Gastroesophageal sphincter (tissue), 4 donors: Measurements from ENCODE around the gene PPA1. TPM values are rescaled to one million over a fixed set of nuclear protein-coding genes. Genes with fewer than 3 reads are reported as not detected.

Source experiments
- ATAC-seq: fragments of 150-250 bp; one replicate; pipeline ENCODE4 v1.9.1; 2016; ENCODE audit warnings: mild to moderate bottlenecking, moderate library complexity
- H3K27ac ChIP-seq, 4 donors: fragments of 200-600 bp; sonication (generic) in 3 of 4; 1 replicate in 3 of 4; 2 replicates in 1 of 4; pipeline ENCODE4 v1.5.1; 2016 to 2019
- H3K27me3 ChIP-seq: fragments of 200-600 bp; sonication (generic); one replicate; pipeline ENCODE4 v1.5.1; 2019
- H3K36me3 ChIP-seq, 2 donors: fragments of 200-600 bp; sonication (generic); one replicate each; pipeline ENCODE4 v1.5.1; 2019; ENCODE audit warnings: control low read depth in 1 of 2
- H3K4me1 ChIP-seq, 3 donors: fragments of 200-600 bp; sonication (generic); 1 replicate in 2 of 3; 2 replicates in 1 of 3; pipeline ENCODE4 v1.5.1; 2016 to 2019; ENCODE audit warnings: control low read depth in 2 of 3
- H3K4me3 ChIP-seq, 2 donors: fragments of 200-600 bp; sonication (generic); one replicate each; pipeline ENCODE4 v1.5.1; 2019; ENCODE audit warnings: mild to moderate bottlenecking in 1 of 2, moderate library complexity in 1 of 2
- H3K9me3 ChIP-seq, 3 donors: fragments of 200-600 bp; sonication (generic); one replicate each; pipeline ENCODE4 v1.5.1; 2017 to 2019; ENCODE audit warnings: control low read depth in 2 of 3
- EP300 ChIP-seq: sonication (generic); formaldehyde crosslinking; IDR thresholded peaks from one replicate; pipeline ENCODE4 v1.6.1; 2017; ENCODE audit warnings: antibody characterized with exemption, mild to moderate bottlenecking
- POLR2A ChIP-seq, 2 donors: fragments of 450-650 bp; IDR thresholded peaks; one replicate each; pipeline ENCODE4 v1.6.1; 2017; ENCODE audit warnings: antibody characterized with exemption in 2 of 2, mild to moderate bottlenecking in 2 of 2, moderate library complexity in 1 of 2
- POLR2AphosphoS5 ChIP-seq: sonication (generic); formaldehyde crosslinking; IDR thresholded peaks from one replicate; pipeline ENCODE4 v1.6.1; 2017; ENCODE audit warnings: antibody characterized with exemption
- WGBS, 2 donors: methylation state at CpG; one replicate each; pipeline ENCODE4 v1.1.5; 2018; ENCODE audit warnings: low coverage in 1 of 2; 5-methylcytosine and 5-hydroxymethylcytosine counted together
- total RNA-seq, 4 donors: library from RNA; depleted of rRNA; stranded (reverse); fragments of >200 nt; gene quantifications; one replicate each; pipeline ENCODE4 v1.1.0, GENCODE V29; 2016
- TF ChIP-seq, protein P1 (sequence below), 4 experiments: fragments of 200-600 bp in 2 of 4; fragments of 450-650 bp in 2 of 4; sonication (generic) in 1 of 4; IDR thresholded peaks; one replicate each; pipeline ENCODE4 v1.5.1; 2017 to 2019; ENCODE audit warnings: antibody characterized with exemption in 4 of 4, mild to moderate bottlenecking in 2 of 4, moderate library complexity in 2 of 4

Gene PPA1
- total RNA-seq, 4 donors from 2014 or later, result 45.0 to 91.4 (median 78.6) TPM

DNA sequence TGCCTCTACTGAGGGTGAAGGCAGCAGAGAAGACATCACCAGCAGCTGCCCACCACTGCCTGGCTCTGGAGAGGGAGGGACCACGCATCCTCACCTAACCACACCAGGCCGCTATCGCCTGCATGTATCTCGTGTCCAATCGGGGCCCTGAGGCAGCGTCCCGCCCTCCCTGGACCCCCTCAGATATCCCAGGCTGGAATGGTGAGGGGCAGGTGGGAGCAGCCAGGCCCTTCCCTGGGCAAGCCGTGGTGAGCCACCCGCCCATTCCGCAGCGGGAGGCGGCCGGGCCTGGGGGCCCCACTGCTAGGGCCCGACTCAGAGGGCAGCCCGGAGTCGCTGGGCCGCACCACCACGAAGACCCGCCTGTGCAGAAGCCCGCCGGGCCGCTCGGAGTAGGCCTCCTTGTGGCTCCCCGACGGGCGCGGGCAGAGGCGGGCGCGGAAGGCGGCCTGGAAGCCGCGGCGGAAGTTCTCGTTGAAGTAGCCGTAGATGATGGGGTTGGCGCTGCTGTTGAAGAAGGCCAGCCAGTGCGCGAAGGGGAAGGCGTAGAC is 21.6 kb upstream of the PPA1 start:
- H3K36me3 ChIP-seq, result no peaks in the 10 kb centered on the region
- peaks cover 0 to 9% (median 0%) of the 10 kb centered on the region in 3 donors for H3K4me1 ChIP-seq
- H3K27ac ChIP-seq, result no peak overlapping the region
- peaks cover 0 to 4% (median 0%) of the 10 kb centered on the region in 3 donors for H3K9me3 ChIP-seq
- TF ChIP-seq, protein P1, sequence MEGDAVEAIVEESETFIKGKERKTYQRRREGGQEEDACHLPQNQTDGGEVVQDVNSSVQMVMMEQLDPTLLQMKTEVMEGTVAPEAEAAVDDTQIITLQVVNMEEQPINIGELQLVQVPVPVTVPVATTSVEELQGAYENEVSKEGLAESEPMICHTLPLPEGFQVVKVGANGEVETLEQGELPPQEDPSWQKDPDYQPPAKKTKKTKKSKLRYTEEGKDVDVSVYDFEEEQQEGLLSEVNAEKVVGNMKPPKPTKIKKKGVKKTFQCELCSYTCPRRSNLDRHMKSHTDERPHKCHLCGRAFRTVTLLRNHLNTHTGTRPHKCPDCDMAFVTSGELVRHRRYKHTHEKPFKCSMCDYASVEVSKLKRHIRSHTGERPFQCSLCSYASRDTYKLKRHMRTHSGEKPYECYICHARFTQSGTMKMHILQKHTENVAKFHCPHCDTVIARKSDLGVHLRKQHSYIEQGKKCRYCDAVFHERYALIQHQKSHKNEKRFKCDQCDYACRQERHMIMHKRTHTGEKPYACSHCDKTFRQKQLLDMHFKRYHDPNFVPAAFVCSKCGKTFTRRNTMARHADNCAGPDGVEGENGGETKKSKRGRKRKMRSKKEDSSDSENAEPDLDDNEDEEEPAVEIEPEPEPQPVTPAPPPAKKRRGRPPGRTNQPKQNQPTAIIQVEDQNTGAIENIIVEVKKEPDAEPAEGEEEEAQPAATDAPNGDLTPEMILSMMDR (IDR thresholded peaks at IDR 0.05), result no peak
- no peak for TF ChIP-seq POLR2A (IDR thresholded peaks at IDR 0.05)
- no peak for TF ChIP-seq POLR2AphosphoS5
- TF ChIP-seq EP300, result no peak
- peak overlapping the region in 1 of 2 donors; percentile 12 for H3K4me3 ChIP-seq
- ATAC-seq, result no peak
- no CpG with 5 or more reads among the region's 40 CpGs for WGBS, 2 donors
- peaks cover 59% of the 10 kb centered on the region for H3K27me3 ChIP-seq

DNA sequence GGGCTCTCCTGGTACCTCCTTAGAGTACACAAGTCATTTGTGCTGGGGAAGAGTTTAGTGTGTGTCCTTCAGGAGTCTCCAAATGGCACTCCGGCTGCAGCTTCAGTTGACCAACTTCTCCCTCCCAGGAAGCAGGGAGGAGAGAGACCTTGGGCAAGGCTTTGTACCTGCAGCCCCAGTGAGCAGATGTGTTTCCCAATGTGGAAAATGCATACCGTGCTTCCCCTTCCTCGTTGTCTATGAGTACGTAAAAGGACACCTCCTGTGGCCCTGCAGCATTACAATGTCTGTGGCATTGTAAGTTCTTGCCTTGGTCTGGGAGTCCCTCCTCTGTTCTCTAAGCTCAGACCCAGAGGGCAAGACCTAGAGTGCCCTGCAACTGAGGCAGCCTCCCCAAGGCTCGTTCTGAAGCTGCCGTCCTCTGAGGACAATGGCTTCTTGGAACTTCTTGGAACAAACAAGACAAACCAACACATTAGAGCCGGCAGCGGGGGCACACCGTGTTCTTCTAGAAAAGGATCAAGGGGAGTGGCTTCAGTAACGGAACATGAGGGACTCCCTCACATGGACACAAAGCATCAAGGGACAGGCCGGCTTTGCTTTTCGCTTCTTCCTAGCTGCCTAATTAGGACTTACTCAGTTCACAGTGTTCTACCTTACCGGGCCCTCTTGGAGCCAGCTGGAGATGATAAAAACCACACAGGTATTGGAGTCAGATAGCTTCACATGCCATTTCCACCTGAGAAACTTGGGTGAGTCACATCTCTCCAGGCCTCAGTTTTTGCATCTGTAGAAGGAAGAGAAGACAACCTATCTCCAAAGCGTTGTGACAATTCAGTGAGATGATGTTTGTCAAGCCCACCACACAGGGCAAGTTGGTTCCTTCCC is 20.9 kb upstream of the PPA1 start:
- peak; percentile 10 for ATAC-seq
- H3K4me3 ChIP-seq, result no peak overlapping the region
- peaks cover 61% of the 10 kb centered on the region for H3K27me3 ChIP-seq
- peaks cover 0 to 9% (median 0%) of the 10 kb centered on the region in 3 donors for H3K4me1 ChIP-seq
- WGBS, 2 donors, result 91 to 92% methylated on average over 4 to 6 of the region's 14 CpGs
- no peak overlapping the region for H3K27ac ChIP-seq
- H3K9me3 ChIP-seq, result peaks cover 0 to 4% (median 0%) of the 10 kb centered on the region in 3 donors
- H3K36me3 ChIP-seq, result no peaks in the 10 kb centered on the region
- TF ChIP-seq POLR2A (IDR thresholded peaks at IDR 0.05) (no peak), EP300 (no peak), POLR2AphosphoS5 (no peak)
- TF ChIP-seq, protein P1 (IDR thresholded peaks at IDR 0.05), result no peak

DNA sequence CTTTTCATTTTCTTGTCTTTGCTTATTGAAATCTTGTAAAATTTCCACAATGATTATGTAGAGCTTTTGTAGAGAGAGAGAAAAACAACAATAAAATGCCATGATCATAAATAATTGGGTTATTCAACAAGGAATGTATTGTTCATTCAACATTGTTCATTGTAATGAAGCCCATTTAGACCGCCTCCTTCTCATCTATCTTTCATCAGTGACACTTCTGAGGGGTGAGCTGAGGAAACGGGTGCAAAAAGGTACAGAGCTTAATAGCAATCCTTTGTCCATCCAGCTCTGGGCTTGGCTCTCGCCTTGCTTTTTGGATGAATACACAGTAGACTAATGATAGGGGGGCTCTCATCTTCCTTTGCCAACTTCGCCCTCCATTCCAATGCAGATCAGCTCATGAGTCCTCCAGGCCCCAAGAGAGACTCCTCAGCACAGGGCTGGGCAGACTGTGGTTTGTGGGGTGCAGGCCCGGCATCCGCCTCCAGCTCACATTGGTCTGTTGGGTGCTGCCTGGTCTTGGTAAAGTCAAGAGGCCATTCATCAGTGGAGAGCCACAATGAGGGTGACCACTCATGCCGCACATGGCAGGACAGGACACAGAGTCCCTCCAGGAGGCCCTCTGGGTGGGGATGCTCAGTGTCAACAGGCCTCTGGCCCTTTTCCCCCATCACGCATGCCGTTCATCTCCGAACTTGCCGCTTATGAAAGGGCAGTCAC is 17.9 kb upstream of the PPA1 start:
- peaks cover 0 to 4% (median 0%) of the 10 kb centered on the region in 3 donors for H3K9me3 ChIP-seq
- H3K27ac ChIP-seq, result no peak overlapping the region
- TF ChIP-seq POLR2AphosphoS5, result no peak
- TF ChIP-seq EP300, result no peak
- TF ChIP-seq, protein P1 (IDR thresholded peaks at IDR 0.05), result no peak
- TF ChIP-seq POLR2A (IDR thresholded peaks at IDR 0.05), result no peak
- ATAC-seq, result no peak
- no peak overlapping the region for H3K4me3 ChIP-seq
- peaks cover 0 to 9% (median 0%) of the 10 kb centered on the region in 3 donors for H3K4me1 ChIP-seq
- H3K36me3 ChIP-seq, result no peaks in the 10 kb centered on the region
- WGBS, 2 donors, result 89 to 93% methylated on average over 4 of the region's 11 CpGs
- peaks cover 50% of the 10 kb centered on the region for H3K27me3 ChIP-seq

DNA sequence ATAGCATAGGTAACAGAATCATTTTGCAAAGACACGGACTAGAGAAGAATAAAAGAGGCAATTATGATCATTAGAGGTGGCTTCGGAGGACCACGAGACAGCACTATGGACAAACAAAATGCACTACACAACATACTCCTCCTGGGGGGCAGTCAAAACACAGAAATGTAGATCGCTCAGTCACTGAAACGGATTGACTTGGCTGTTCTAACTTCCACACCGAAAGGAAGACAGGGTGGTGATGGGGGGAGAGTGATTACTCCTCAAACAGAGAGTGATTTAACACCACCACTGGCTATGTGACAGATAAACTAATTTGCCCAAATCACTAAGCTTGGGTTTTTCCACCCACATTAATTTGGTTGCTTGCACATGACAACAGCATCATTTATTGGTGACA is 14.1 kb upstream of the PPA1 start:
- no peaks in the 10 kb centered on the region for H3K4me1 ChIP-seq
- peaks cover 0 to 1% (median 0%) of the 10 kb centered on the region in 3 donors for H3K9me3 ChIP-seq
- no peak overlapping the region for H3K27ac ChIP-seq
- ATAC-seq, result no peak
- 63 to 67% methylated on average over 5 to 6 of the region's 6 CpGs for WGBS, 2 donors
- H3K4me3 ChIP-seq, result no peak overlapping the region
- H3K27me3 ChIP-seq, result peaks cover 14% of the 10 kb centered on the region
- H3K36me3 ChIP-seq, result no peaks in the 10 kb centered on the region
- no peak for TF ChIP-seq EP300
- TF ChIP-seq POLR2AphosphoS5, result no peak
- TF ChIP-seq, protein P1 (IDR thresholded peaks at IDR 0.05), result no peak
- no peak for TF ChIP-seq POLR2A (IDR thresholded peaks at IDR 0.05)
